H9 (cell line): ENCODE measurements around the gene BTBD6. TPM values are rescaled to one million over a fixed set of nuclear protein-coding genes. Genes with fewer than 3 reads are reported as not detected.

Source experiments
- DNase-seq: peaks from one replicate; pipeline ENCODE4 v3.0.0-alpha.2; 2017
- H2AFZ ChIP-seq: one replicate; pipeline ENCODE4 v1.6.1; 2013; ENCODE audit warnings: mild to moderate bottlenecking, low read length, control low read depth, moderate library complexity
- H2AK5ac ChIP-seq: 2 replicates; pipeline ENCODE4 v1.6.1; 2013; ENCODE audit warnings: low read length, control low read depth, mixed read lengths; ENCODE audit not compliant: insufficient read length
- H2BK120ac ChIP-seq: one replicate; pipeline ENCODE4 v1.6.1; 2013; ENCODE audit warnings: low read depth, mild to moderate bottlenecking, low read length, control low read depth, inconsistent platforms; ENCODE audit not compliant: poor library complexity, severe bottlenecking
- H2BK12ac ChIP-seq: 2 replicates; pipeline ENCODE4 v1.6.1; 2013; ENCODE audit warnings: low read length, control low read depth, mixed read lengths, low read depth; ENCODE audit not compliant: insufficient read length
- H2BK15ac ChIP-seq: 2 replicates; pipeline ENCODE4 v1.6.1; 2013; ENCODE audit warnings: low read depth, low read length, control low read depth
- H2BK20ac ChIP-seq: one replicate; pipeline ENCODE4 v1.6.1; 2013; ENCODE audit warnings: low read depth, mild to moderate bottlenecking, low read length, control low read depth, inconsistent platforms; ENCODE audit not compliant: poor library complexity, severe bottlenecking
- H2BK5ac ChIP-seq: 2 replicates; pipeline ENCODE4 v1.6.1; 2013; ENCODE audit warnings: low read length, control low read depth, mixed read lengths; ENCODE audit not compliant: insufficient read length
- H3K14ac ChIP-seq: 2 replicates; pipeline ENCODE4 v1.6.1; 2013; ENCODE audit warnings: low read length, control low read depth; ENCODE audit not compliant: insufficient read depth
- H3K18ac ChIP-seq: 2 replicates; pipeline ENCODE4 v1.6.1; 2013; ENCODE audit warnings: low read depth, mild to moderate bottlenecking, mixed read lengths, low read length, control low read depth; ENCODE audit not compliant: insufficient read length
- H3K23ac ChIP-seq: 2 replicates; pipeline ENCODE4 v1.6.1; 2013; ENCODE audit warnings: low read length, control low read depth, mixed read lengths, low read depth; ENCODE audit not compliant: insufficient read length
- H3K23me2 ChIP-seq: 2 replicates; pipeline ENCODE4 v1.6.1; 2013; ENCODE audit warnings: low read depth, mild to moderate bottlenecking, mixed read lengths, low read length, control low read depth; ENCODE audit not compliant: insufficient read length, poor library complexity, severe bottlenecking
- H3K27ac ChIP-seq: 2 replicates; pipeline ENCODE4 v1.5.1; 2013; ENCODE audit warnings: low read length, control low read depth, mixed read lengths, low read depth; ENCODE audit not compliant: insufficient read length
- H3K27me3 ChIP-seq: 2 replicates; pipeline ENCODE4 v1.6.1; 2013; ENCODE audit warnings: low read length, control low read depth, inconsistent platforms; ENCODE audit not compliant: insufficient read depth
- H3K4ac ChIP-seq: 2 replicates; pipeline ENCODE4 v1.6.1; 2013; ENCODE audit warnings: low read depth, mild to moderate bottlenecking, control low read depth, inconsistent platforms, low read length, moderate library complexity
- H3K4me1 ChIP-seq: 2 replicates; pipeline ENCODE4 v1.6.1; 2013; ENCODE audit warnings: low read length, control low read depth, inconsistent platforms; ENCODE audit not compliant: insufficient read depth
- H3K4me2 ChIP-seq: 2 replicates; pipeline ENCODE4 v1.6.1; 2013; ENCODE audit warnings: low read length, control low read depth, mixed read lengths; ENCODE audit not compliant: insufficient read length, insufficient read depth
- H3K56ac ChIP-seq: 2 replicates; pipeline ENCODE4 v1.6.1; 2013; ENCODE audit warnings: low read depth, mild to moderate bottlenecking, mixed read lengths, low read length, control low read depth; ENCODE audit not compliant: insufficient read length
- H3K79me1 ChIP-seq: 2 replicates; pipeline ENCODE4 v1.6.1; 2013; ENCODE audit warnings: low read depth, mild to moderate bottlenecking, moderate library complexity, low read length, control low read depth, inconsistent platforms; ENCODE audit not compliant: insufficient read depth, poor library complexity, severe bottlenecking
- H3K79me2 ChIP-seq: 2 replicates; pipeline ENCODE4 v1.6.1; 2013; ENCODE audit warnings: low read length, control low read depth, inconsistent platforms; ENCODE audit not compliant: insufficient read depth
- H3K9ac ChIP-seq: 2 replicates; pipeline ENCODE4 v1.6.1; 2013; ENCODE audit warnings: low read length, control low read depth, mixed read lengths; ENCODE audit not compliant: insufficient read length; ENCODE audit errors: extremely low read depth
- H3K9me3 ChIP-seq: one replicate; pipeline ENCODE4 v1.6.1; 2013; ENCODE audit warnings: low read depth, low read length, inconsistent platforms; ENCODE audit not compliant: control insufficient read depth
- H3T11ph ChIP-seq: one replicate; pipeline ENCODE4 v1.6.1; 2013; ENCODE audit warnings: mild to moderate bottlenecking, low read length, control low read depth, inconsistent platforms
- H4K20me1 ChIP-seq: one replicate; pipeline ENCODE4 v1.6.1; 2013; ENCODE audit not compliant: control insufficient read depth, insufficient read length, insufficient read depth
- H4K5ac ChIP-seq: 2 replicates; pipeline ENCODE4 v1.6.1; 2013; ENCODE audit warnings: low read depth, mild to moderate bottlenecking, mixed read lengths, low read length, control low read depth; ENCODE audit not compliant: insufficient read length
- H4K8ac ChIP-seq: replicated peaks from 2 replicates; pipeline ENCODE4 v1.6.1; 2013; ENCODE audit warnings: low read length, control low read depth, mixed read lengths, low read depth; ENCODE audit not compliant: insufficient read length
- H4K91ac ChIP-seq: 2 replicates; pipeline ENCODE4 v1.6.1; 2013; ENCODE audit warnings: low read depth, mild to moderate bottlenecking, moderate library complexity, mixed read lengths, low read length, control low read depth; ENCODE audit not compliant: insufficient read length
- H3K27ac Mint-ChIP-seq, 3 experiments: 2 replicates in 2 of 3; 3 replicates in 1 of 3; pipeline ENCODE4 v1.8.0; 2020 to 2021; ENCODE audit warnings: mixed read lengths in 3 of 3, mild to moderate bottlenecking in 1 of 3, moderate library complexity in 1 of 3
- H3K27me3 Mint-ChIP-seq: 2 replicates; pipeline ENCODE4 v1.8.0; 2021; ENCODE audit warnings: low read depth, mild to moderate bottlenecking, moderate library complexity, mixed read lengths
- H3K36me3 Mint-ChIP-seq, 3 experiments: 2 replicates in 2 of 3; 3 replicates in 1 of 3; pipeline ENCODE4 v1.8.0; 2020 to 2021; ENCODE audit warnings: low read depth in 3 of 3, mixed read lengths in 3 of 3; ENCODE audit not compliant: insufficient read depth in 1 of 3
- H3K4me1 Mint-ChIP-seq, 2 experiments: 2 replicates each; pipeline ENCODE4 v1.8.0; 2020; ENCODE audit warnings: mixed read lengths in 2 of 2
- H3K4me3 Mint-ChIP-seq, 2 experiments: 2 replicates in 1 of 2; 3 replicates in 1 of 2; pipeline ENCODE4 v1.8.0; 2020 to 2021; ENCODE audit warnings: mild to moderate bottlenecking in 2 of 2, mixed read lengths in 2 of 2, moderate library complexity in 1 of 2
- H3K9me3 Mint-ChIP-seq, 2 experiments: 2 replicates in 1 of 2; 3 replicates in 1 of 2; pipeline ENCODE4 v1.8.0; 2020; ENCODE audit warnings: mild to moderate bottlenecking in 2 of 2, mixed read lengths in 2 of 2, moderate library complexity in 1 of 2
- WGBS: extraction: QIAGEN DNeasy Blood & Tissue Kit; methylation state at CpG from one replicate; pipeline ENCODE4 v1.1.7; 2013; ENCODE audit warnings: missing lambda C conversion rate, low lambda C conversion rate, mixed read lengths; ENCODE audit not compliant: insufficient read length; ENCODE audit errors: extremely low coverage; 5-methylcytosine and 5-hydroxymethylcytosine counted together
- total RNA-seq: library from RNA; stranded (reverse); gene quantifications from 2 replicates; pipeline ENCODE4 v1.2.1, GENCODE V29; 2021
- TF ChIP-seq, protein P1 (sequence below): fragments of 200-600 bp; sonication (generic); conservative IDR thresholded peaks from 3 replicates; pipeline ENCODE4 v1.8.0; 2021; ENCODE audit warnings: antibody characterized with exemption, mild to moderate bottlenecking

Gene BTBD6
- total RNA-seq, 1 experiment from 2014 or later: 23.3 TPM

DNA sequence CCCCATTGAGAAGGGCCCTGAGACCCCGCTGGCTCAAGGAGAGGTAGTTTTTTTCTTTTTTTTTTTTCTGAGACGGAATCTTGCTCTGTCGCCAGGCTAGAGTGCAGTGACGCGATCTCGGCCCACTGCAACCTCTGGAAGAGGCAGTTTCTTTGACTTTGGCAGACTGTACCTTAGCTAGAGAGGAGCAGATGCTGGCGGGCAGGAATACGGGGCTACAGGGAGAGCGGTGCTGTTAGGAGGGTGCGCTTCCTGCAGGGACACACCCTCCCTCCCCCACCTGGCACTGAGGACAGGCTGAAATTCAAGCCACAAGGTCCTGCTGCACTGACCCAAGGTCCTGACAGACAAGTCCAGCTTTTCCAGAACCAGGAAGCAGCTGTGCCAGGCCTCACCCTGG lies 35.0 kb upstream of the BTBD6 start:
- H4K5ac ChIP-seq: no peak overlapping the region
- TF ChIP-seq, protein P1, sequence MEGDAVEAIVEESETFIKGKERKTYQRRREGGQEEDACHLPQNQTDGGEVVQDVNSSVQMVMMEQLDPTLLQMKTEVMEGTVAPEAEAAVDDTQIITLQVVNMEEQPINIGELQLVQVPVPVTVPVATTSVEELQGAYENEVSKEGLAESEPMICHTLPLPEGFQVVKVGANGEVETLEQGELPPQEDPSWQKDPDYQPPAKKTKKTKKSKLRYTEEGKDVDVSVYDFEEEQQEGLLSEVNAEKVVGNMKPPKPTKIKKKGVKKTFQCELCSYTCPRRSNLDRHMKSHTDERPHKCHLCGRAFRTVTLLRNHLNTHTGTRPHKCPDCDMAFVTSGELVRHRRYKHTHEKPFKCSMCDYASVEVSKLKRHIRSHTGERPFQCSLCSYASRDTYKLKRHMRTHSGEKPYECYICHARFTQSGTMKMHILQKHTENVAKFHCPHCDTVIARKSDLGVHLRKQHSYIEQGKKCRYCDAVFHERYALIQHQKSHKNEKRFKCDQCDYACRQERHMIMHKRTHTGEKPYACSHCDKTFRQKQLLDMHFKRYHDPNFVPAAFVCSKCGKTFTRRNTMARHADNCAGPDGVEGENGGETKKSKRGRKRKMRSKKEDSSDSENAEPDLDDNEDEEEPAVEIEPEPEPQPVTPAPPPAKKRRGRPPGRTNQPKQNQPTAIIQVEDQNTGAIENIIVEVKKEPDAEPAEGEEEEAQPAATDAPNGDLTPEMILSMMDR: no peak
- no CpG with 5 or more reads among the region's 10 CpGs for WGBS
- no peaks in the 10 kb centered on the region for H3K9me3 ChIP-seq
- Mint-ChIP-seq H3K27ac (peak overlapping the region in 1 of 3 experiments; percentile 85; a peak in 1 of 7 replicates), H3K9me3 (no peaks in the 10 kb centered on the region; a peak in 1 of 5 replicates), H3K4me3 (no peak overlapping the region), H3K27me3 (no peaks in the 10 kb centered on the region; the same call in 1 of the 2 replicates), H3K4me1 (no peaks in the 10 kb centered on the region; a peak in 2 of 4 replicates), H3K36me3 (peaks cover 0 to 7% (median 4%) of the 10 kb centered on the region in 3 experiments; a peak in 6 of 7 replicates)
- no peak overlapping the region for H3K23ac ChIP-seq
- no peak overlapping the region for H4K91ac ChIP-seq
- H3T11ph ChIP-seq: no peak overlapping the region
- H2BK120ac ChIP-seq: no peak overlapping the region
- no peak overlapping the region for H3K9ac ChIP-seq
- no peak overlapping the region for H2AK5ac ChIP-seq
- H3K4ac ChIP-seq: no peak overlapping the region
- H3K23me2 ChIP-seq: no peaks in the 10 kb centered on the region
- no peak overlapping the region for H4K8ac ChIP-seq
- no peaks in the 10 kb centered on the region for H4K20me1 ChIP-seq
- H3K4me1 ChIP-seq: no peaks in the 10 kb centered on the region
- no peak overlapping the region for H3K27ac ChIP-seq
- no peaks in the 10 kb centered on the region for H3K27me3 ChIP-seq
- no peak overlapping the region for H3K4me2 ChIP-seq
- no peak overlapping the region for H3K56ac ChIP-seq
- H2BK20ac ChIP-seq: no peak overlapping the region
- H3K79me2 ChIP-seq: no peaks in the 10 kb centered on the region
- H2BK5ac ChIP-seq: no peak overlapping the region
- H3K79me1 ChIP-seq: no peaks in the 10 kb centered on the region
- no peak overlapping the region for H2BK12ac ChIP-seq
- no peak overlapping the region for H2AFZ ChIP-seq
- no peak overlapping the region for H3K18ac ChIP-seq
- no peak overlapping the region for H3K14ac ChIP-seq
- DNase-seq: no peak
- H2BK15ac ChIP-seq: no peak overlapping the region
